HG03432 (cell line): Measurements from ENCODE around the gene HAO1.
"Not testable (repeated sequence)": the region's sequence is repeated elsewhere in the genome, so short reads cannot be mapped to it uniquely, and the experiment has no call there.

Source experiments
- ATAC-seq: cut with Tn5 transposase; IDR thresholded peaks from one replicate; pipeline ENCODE4 v1.9.1; 2021; ENCODE audit warnings: mild to moderate bottlenecking, moderate library complexity; ENCODE audit not compliant: unreplicated experiment

Gene HAO1

GRCh38 chr20:7858734-7859250, 81.5 kb downstream of the HAO1 start:
- no peak for ATAC-seq

DNA sequence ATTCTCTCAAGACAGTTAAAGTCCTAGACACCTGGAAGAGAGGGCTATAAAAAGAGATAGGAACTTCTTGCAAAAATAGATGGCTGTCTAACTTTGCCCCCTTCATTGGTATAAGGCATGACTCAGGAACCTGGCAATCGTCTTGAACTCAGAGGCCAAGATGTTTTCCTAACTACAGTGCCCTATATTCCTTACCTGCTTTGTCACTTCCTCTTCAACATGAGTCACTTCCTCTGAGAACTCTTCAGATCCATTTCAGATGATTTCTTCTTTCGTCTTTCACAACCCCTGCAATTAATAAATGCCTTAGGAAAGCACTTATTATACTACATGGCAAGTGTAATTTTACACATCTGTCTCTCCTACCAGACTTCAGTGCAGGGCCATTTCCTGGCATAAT, 83.5 kb downstream of the HAO1 start:
- ATAC-seq: no peak

- ATAC-seq: no peak
Measured at GRCh38 chr20:7855545-7855944, 84.7 kb downstream of the HAO1 start.

- ATAC-seq: no peak
Measured at GRCh38 chr20:7853493-7853892, 86.8 kb downstream of the HAO1 start.

DNA sequence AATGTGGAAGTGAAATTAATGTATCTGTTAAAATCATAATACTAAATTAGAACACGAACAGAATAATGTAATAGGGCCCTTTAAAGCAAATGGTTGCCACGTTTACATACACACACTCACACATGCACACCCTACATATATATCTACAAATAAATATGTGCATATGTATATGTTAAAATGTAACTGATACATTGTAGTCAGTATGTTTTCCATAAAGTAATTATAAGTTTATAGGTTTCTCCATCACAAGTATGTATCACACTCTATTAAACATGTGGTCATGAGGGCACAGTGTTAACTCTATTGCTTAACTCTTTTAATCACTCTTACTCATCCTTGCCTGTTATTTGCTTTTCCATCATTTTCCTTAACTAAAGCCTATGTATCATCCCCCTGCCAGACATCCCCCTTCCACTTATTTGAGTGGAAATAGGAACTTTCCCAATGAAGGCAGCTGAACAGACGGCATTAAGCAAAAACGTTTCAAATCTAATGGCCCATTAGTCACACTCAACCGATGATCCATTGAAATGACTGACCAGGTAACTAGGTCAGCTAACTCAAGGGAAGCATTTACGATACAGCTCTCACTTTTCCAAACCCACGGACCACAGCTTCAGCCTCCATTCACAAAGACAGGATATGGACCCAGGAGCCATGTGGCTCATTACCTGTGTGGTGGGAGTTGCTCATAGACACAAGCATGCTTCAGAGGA, 89.3 kb downstream of the HAO1 start:
- ATAC-seq: no peak

DNA sequence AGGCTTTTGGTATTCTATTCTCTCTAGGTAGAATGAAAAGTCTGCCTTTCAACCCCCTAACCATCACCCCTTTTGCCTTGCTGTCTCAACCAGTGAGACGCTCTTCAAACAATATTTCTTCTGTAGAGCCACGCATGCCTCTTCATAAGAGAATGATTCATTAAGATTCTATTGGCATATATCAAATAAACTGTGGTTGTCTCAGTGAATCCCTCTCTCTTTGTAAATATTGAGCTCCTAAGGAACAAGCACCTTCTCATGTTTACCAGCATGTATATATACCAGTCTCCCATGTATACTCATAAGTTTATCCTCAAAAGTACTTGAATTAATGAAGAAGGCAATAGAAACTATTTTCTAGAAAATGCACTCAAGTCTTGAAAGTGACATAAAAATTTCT, 90.6 kb downstream of the HAO1 start:
- ATAC-seq: no peak

DNA sequence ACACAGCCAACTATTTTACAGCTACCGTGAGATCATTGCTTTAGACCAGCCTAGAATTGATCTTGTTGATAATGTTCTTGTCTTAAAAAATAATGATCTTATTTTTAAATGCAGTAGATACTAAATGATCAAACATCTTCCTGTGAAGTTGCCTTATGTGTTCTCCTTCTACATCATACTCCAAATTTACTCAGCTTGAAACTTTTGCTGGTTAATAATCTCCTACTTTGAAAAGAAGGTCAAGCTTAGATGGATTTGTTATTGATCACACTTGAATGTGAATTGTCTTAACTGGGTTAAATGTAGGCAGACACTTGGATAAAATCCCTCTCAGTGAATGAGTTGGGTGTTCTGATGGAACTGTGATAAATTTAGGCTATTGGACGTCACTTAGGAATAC, 91.9 kb downstream of the HAO1 start:
- ATAC-seq: no peak

- no peak for ATAC-seq
Measured at GRCh38 chr20:7843613-7844012, 96.6 kb downstream of the HAO1 start.

- ATAC-seq: no peak
Measured at GRCh38 chr20:7841971-7842310, 98.3 kb downstream of the HAO1 start.

GRCh38 chr20:7841291-7841970, 98.8 kb downstream of the HAO1 start:
- no peak for ATAC-seq

GRCh38 chr20:7836076-7836475, 104.2 kb downstream of the HAO1 start:
- ATAC-seq: no peak

- not testable (repeated sequence) for ATAC-seq
Measured at GRCh38 chr20:7834441-7834840, 105.8 kb downstream of the HAO1 start.
